RCC 7860 (cell line): ENCODE measurements around the gene ATP4A.

Source experiments
- DNase-seq: peaks from one replicate; pipeline ENCODE4 v3.0.0-alpha.2; 2015; ENCODE audit warnings: low spot score
- FAIRE-seq: peaks from 2 replicates; lab custom pipeline; 2012; peaks lifted over from hg19 to GRCh38; lab: Jason Lieb, UNC

The ATP4A gene

DNA sequence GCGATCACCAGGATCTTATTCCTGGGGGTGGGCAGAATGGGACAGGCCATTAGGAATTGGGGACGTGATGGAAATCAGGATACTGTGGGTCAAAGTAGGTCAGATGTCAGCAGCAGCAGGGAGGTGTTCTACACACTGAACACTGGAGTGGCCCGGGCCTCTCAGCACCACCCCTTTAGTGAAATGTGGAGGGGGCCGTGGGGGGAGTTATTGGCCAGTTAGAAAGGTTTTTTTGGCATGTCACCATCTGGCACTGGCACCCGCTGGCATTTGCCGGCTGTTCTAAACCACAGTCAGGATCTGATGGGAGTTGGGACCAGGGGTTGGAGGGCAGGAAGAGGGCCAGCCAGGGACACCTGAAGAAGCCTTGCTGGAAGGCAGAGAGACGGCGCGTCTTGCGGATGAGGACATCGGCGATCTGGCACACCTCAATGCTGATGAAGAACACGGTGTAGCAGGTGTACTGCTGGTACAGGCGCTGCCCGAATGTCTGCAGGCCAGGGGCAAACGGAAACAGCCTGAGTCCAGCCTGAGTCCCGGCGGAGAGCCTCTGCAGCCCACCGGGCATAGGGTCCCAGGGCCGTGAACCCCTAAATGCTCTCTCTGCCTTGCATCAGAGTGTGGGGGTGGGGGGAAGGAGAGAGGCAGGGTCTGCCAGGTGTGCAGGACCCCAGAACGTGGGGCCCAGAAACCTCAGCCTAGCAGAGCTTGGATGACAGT lies 12.2 kb downstream of the ATP4A start:
- FAIRE-seq (no peak), DNase-seq (no peak)

DNA sequence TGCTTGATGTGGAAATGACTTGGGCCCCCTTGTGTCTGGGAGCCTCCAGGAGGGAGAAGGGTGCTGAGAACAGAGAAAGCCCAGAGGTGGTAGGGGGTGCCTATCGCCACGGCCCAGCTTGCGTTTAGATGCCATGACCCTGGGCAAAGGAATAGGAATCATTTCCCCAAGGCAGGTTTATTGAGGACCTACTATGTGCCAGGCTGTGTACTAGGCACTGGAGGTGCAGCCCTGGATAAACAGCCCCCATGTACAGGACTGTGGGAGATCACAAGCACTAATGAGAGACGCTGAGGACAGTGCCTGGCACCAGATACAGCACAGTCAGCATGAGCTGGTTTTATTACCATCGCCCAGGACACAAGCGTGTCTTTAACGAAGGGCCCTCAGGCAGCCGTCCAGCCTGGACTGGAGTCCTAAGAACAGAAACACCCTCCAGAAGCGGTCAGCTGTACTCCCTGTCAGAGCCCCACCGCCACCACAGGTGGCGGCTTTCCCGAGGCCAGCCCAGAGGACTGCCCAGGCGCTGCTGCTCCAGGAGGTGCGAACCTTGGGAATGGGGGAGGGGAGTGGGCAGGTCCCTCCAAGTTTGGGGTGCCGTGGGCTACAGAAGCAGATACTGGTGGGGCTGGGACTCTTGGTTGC lies 13.5 kb downstream of the ATP4A start:
- DNase-seq: no peak
- no peak for FAIRE-seq

DNA sequence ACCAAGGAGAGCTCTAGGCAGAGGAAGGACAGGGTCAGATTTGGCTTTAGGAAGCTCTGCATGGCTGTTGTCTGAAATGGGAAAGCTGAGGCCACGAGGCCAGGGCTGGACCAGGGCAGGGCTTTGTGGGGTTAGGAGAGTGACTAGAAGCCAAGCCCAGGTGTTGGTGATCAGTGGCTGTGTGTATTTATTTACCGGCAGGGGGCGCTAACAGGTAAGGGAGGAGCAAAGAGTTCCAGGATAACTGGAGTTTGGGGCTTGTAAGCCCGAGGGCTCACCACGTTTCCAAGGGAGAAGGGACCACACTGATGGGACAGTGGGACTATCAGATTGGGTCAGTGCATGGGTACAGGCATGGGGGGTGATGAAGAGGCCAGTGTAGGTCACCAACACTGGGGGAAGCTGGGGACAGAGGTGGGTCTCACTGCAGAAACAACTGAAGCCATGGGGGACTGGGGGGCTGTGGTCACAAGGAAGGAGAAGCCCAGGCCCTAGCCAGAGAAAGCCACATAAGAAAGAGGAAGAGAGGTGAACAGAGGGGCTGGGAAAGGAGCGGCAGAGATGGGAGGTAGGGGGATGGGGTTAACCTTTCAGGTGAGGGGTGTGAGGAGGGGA lies 14.2 kb downstream of the ATP4A start:
- DNase-seq: peak; percentile 33
- no peak for FAIRE-seq

DNA sequence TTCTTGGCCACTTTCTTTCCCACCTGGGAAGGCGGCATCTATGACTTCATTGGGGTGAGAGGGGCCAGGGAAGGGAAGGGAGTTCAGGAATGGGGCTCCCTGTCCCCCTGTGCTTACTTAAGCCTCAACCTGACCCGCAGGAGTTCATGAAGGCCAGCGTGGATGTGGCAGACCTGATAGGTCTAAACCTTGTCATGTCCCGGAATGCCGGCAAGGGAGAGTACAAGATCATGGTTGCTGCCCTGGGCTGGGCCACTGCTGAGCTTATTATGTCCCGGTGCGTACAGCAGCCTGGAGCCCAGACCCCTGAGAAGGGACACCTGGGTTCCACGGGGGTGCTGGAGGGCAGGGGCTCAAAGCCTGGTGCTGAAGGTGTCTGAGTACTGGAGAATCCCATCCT lies 16.9 kb downstream of the ATP4A start:
- DNase-seq (no peak), FAIRE-seq (no peak)

DNA sequence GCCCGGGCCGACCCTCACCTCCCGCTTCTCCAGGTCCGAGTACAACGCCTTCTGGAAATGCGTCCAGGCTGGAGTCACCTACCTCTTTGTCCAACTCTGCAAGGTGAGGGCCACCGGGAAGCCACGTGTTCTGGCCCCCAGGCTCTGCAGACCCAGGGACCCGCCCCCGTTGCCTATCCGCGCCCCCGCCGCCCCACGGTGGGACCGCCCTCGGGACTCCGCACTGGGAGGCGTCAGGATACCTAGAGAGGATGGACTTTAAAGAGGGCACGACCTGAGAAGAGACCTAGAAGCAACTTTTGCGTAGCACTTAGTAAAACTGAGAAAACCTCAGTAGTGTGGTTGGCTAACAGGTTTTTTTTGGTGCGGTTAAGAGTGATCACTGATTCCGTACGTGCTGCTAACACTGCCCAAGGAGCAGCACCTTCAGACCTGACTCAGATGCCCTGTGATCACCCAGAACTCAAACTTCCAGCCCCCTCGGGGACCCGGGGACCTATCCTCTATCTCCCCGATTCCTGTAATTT lies 17.5 kb downstream of the ATP4A start:
- no peak for FAIRE-seq
- no peak for DNase-seq

DNA sequence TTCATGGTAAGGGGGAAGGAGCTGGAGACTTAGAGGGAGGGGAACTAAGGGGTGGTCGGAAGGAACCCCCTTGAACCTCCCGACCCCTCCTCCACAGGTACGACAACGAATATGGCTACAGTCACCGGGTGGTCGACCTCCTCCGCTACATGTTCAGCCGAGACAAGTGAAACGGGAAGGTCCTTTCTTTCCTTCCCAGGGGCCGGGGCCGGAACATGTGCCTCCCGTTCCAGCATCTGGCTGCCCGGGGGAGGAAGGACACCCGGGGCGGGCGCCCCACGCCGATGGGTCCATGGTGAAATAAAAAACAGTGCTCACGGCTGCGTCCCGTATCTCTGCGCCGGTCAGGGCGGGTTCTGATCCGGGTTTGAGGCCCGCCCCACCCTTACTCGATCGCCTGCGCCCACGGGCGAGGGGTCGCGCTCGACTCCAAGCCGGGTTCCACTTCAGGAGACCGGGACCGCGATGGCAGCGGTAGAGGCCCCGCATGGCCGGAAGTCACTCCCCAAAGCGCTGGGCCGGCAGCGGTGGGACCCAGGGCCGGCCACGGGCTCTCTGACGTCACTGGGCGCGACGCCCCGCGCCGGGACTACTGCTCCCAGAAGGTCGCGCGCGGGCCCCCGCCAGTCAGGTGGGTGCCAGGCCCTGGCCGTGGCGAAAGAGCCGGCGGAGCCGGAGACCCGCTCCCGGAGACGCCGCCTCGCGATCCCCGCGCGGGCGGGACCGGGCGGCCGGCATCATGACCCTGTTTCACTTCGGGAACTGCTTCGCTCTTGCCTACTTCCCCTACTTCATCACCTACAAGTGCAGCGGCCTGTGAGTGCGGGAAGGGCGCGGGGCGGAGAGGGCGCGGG lies 18.2 kb downstream of the ATP4A start, which contains the start of gene TMEM147:
TSS of gene TMEM147 (plus strand) at position 626 of the 854 bp plus-strand sequence. CDS start at position 740, 114 bp downstream.
- FAIRE-seq: no peak
- peak; percentile 60 for DNase-seq

DNA sequence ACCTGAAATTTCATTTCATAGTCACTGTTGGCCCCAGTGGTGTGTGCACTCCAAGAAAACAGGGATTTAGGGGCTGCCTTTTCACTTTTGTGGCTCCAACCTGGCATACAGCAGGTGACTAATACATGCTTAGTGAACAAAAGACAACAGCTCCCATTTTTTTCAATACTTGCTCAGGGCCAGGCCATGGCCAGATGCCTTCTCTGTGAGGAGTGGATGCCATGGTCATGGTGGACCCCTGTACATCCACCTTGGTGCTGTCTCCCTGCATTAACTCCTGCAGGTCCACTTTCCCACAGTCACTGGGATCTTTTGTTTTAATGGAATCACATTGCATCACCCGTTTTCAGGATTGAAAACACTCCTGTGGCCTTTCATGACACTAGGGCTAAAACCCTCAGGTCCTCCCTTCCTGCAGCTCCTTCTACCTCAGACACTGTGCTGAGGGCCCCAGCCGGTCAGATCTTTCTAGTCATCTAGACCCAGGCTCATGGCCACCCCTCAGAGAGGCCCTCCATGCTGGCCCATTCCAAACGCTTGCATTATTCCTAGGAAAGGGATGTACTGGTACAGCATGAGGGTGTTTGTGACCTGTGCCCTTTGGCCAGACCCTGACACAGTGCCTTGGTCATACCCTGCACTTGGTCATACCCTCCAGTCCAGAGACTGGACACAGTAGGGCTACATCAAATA lies 19.2 kb downstream of the ATP4A start:
- DNase-seq (no peak), FAIRE-seq (no peak)

DNA sequence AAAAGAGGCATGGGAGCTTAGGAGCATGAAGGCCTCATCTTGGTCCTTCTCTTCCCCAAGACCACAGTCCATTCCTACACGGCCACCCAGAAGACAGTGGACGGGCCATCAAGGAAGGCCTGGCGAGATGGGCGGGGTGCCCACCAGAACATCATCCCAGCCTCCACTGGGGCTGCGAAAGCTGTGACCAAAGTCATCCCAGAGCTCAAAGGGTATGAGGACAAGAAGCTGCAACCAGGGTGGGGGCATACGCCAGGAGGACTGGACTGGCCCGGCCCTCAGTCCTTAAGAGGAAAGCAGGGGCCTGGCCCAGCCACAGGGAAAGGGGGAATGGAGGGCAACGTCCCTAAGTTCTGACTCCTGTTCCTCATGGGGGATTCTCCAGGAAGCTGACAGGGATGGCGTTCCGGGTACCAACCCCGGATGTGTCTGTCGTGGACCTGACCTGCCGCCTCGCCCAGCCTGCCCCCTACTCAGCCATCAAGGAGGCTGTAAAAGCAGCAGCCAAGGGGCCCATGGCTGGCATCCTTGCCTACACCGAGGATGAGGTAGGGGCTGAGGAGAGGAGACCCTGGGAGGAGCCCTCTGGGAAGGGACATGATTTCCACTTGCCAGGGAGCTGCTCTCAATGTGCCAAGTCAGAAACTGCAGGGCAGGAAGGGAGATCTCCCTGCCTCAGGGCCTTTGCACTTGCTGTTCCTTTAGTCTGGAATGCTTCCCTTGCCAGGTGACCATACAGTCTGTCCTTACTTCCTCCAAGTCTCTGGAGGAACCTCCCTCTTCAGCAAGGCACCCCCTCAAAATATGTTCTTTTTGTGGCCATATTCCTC lies 20.0 kb downstream of the ATP4A start:
- no peak for DNase-seq

DNA sequence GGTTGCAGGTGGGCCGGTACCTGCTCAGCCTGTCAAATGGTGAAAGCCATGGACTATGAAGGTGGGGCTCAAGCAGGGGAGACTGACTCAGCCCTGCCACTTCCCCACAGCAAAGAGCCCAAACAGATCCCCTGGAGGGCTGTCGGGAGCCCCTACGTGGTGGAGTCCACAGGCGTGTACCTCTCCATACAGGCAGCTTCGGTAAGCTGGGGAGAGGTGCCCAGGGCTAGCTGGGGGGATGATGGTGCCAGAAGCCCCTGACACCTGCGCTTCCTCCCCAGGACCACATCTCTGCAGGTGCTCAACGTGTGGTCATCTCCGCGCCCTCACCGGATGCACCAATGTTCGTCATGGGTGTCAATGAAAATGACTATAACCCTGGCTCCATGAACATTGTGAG lies 21.2 kb downstream of the ATP4A start:
- FAIRE-seq (no peak), DNase-seq (no peak)

More for the DNA sequence above, 20.0 kb downstream of the ATP4A start:
- FAIRE-seq: no peak

DNA sequence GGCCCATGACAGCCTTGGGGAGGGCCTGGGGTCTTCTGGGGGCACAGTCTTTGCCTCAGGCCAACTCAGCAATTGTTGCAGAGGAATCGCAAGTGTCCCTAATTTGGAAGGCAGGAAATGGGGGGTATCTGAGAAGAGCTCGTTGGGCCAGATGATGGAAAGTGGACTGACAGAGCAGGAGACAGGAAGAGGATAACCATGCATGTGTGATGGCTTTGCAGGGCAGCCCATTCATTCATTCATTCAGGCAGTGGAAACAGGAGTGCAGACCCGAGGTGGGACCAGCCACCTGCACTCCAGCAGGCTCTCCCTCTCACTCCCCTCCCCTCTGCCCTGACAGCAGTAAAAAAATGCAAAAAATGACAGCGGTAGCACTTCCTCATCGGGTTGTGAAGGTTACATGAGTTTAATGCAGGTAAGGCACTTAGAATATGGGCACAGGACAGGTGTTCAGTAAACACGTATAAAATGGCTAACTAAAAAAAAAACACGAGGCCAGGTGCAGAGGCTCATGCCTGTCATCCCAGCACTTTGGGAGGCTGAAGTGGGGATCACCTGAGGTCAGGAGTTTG lies 23.0 kb downstream of the ATP4A start:
- DNase-seq (no peak), FAIRE-seq (no peak)

DNA sequence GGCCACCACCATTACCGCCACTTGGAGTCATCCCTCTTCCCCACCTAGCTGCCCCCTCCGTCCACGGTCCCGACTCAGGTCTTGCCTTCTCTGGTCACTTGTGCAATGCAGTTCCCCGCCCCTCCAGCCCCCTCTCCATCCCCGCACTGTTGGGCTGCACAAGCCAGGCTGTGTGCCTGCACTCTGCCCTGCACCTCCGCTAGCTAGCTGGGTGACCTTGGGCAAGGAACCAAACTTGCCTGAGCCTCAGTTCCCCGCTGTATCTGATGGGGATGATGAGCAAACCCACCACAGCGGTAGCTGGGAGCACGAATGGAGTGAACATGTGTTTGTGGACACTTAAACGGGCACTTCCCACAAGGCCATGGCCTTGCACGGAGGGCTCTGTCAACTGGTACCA lies 23.6 kb downstream of the ATP4A start:
- no peak for FAIRE-seq

DNA sequence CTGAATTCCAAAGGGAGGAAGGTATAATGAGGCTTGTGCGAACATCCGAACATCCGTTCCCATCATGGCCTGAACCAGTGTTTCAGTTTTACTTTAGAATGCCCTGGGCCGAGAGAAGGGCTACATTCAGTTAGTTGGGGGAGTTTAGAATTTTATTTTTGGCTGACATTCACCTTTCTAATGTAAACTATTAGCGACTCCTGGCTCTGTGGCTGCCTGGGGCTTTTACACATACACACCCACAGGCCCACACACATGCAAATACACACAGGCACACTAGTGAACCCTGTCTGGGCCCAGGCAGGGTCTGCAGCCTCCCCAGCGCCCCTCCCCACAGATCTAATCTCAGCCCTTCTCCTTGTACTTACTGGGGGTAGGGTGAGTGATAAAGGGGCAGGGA lies 24.1 kb downstream of the ATP4A start:
- FAIRE-seq: no peak
- no peak for DNase-seq

More for the DNA sequence above, 23.6 kb downstream of the ATP4A start:
- no peak for DNase-seq

DNA sequence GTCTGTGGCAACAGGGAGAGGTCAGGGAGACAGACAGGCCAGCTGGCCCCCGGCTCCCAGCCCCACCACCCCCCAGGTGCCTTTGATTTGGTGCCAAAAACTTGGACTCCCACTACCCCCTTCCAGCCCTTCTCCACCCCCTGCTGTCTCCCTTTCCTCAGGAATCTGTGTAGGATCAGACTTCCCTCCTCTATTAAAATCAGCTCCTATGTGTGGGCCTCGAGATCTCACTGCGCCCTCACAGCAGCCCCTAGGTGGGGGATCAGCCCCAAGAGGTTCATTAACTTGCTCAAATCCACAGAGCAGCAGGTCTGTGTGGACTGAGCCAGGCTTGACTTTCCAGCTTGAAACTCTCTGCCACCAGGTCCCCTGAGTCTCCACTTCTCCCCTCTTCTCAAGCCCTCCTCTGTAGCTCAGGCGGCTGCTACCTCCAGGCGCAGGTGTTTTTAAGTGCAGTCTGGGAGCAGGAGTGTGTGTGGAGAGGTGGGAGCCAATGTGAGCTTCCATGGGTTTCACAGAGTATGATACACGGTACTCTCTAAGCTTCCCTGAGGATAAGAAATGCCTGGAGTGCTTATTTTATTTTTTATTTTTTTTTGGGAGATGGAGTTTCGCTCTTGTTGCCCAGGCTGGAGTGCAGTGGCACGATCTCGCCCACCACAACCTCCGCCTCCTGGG lies 28.5 kb downstream of the ATP4A start:
- DNase-seq (no peak), FAIRE-seq (no peak)

DNA sequence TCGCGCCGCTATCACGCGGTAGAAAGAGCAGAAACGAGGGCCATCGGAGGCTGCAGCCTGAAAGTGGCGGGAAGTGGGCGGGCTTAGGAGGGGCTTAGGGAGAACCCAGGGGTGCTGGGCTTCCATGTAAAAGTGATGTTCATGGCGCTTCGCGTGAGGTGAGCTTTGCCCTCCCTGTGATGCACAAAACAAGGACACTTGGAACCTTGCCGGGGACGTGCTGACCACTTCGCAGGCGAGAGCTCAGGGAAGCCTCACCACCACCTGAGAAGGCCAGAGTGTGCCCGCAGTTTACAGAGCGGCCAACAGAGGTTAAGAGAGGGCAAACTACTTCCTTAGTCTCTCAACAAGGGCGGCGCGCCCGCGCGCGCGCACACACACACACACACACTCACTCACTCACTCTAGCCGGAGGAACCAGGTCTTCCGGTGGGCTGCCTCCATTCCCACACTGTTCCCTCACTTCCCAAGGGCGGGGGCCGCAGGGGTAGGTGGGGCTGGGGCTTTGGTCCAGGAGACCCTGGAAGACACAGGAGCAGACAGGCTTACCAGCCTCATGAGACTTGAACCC lies 29.6 kb downstream of the ATP4A start:
- no peak for DNase-seq
- FAIRE-seq: no peak

DNA sequence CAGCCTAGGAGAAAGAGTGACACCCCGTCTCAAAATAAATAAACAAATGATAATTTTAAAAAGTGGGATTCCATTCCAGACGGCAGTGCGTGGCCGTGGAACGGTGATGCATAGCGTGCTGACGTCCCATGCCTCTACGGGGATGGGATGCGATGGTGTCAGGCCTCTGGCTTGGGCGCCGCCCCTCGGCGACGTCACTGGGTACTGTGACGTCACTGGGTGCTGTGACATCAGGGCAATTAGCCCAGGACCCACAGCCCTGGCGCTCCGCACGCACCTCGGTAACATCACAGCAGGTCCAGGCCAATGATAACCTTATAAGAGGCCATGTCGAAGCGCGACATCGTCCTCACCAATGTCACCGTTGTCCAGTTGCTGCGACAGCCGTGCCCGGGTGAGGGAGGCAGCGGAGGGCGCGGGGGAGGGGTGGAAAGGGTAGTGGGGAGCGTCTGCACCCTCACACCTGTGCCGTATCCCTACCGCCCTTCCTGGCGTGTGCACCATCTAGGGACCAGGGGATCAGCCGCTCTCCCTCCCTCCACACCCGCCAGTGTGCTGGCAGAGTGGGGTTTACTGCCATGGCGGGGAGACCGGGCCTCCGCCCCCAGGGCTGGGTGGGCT lies 30.1 kb downstream of the ATP4A start, which contains the start of gene GAPDHS:
TSS of gene GAPDHS (plus strand) at position 256 of the 621 bp plus-strand sequence. CDS start at position 328, 72 bp downstream.
- DNase-seq: no peak
- no peak for FAIRE-seq

DNA sequence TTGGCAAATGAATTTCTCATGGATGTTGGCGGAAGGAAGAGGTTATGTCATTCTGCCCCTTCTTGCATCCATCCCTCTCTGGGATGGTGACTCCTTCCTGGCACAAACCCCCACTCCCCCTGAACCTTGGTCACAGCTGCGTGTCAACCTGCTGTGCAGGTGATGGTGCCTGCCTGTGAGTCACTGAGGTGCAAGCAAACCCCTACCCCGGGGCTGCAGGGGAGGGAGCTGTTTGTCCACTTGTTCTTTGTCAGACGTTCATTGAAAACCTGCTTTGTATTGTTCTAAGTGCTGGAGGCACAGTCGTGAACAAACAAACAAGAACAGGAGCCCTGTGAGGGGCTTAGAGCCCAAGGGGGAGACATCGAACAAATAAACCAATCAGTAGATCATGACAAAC lies 32.2 kb downstream of the ATP4A start:
- no peak for DNase-seq
- FAIRE-seq: no peak
